CD4-positive, CD25-positive, alpha-beta regulatory T cell (primary cell): Measurements from ENCODE around the gene EFCAB14. TPM values are rescaled to one million over a fixed set of nuclear protein-coding genes. Genes with fewer than 3 reads are reported as not detected.

ENCODE experiments used
- ATAC-seq, 2 donors: fragments of 150-1000 bp; cut with Tn5 transposase; one replicate each; pipeline ENCODE4 v1.10.0; 2021; ENCODE audit warnings: low read depth in 2 of 2, moderate number of reproducible peaks in 2 of 2, moderate library complexity in 1 of 2
- DNase-seq, 3 donors: peaks; one replicate each; pipeline versions ENCODE4 v3.0.0 to v3.0.0-alpha.2; 2012 to 2022; ENCODE audit warnings: mixed read lengths in 1 of 3
- H3K27ac ChIP-seq: one replicate; pipeline ENCODE4 v1.7.0; 2013; ENCODE audit warnings: mild to moderate bottlenecking, low read length; ENCODE audit not compliant: insufficient read depth, poor library complexity, severe bottlenecking
- H3K27me3 ChIP-seq: one replicate; pipeline ENCODE4 v1.7.0; 2013; ENCODE audit warnings: low read length; ENCODE audit not compliant: control insufficient read depth, insufficient read depth
- H3K36me3 ChIP-seq: one replicate; pipeline ENCODE4 v1.7.0; 2013; ENCODE audit warnings: mild to moderate bottlenecking, low read length, moderate library complexity; ENCODE audit not compliant: control insufficient read depth, insufficient read depth
- H3K4me1 ChIP-seq: 2 replicates; pipeline ENCODE4 v1.7.0; 2013; ENCODE audit warnings: mild to moderate bottlenecking, low read length; ENCODE audit not compliant: insufficient read depth, control insufficient read depth, poor library complexity, severe bottlenecking
- H3K4me3 ChIP-seq: one replicate; pipeline ENCODE4 v1.7.0; 2013; ENCODE audit warnings: low read depth, mild to moderate bottlenecking, low read length, moderate library complexity
- H3K9me3 ChIP-seq, 2 experiments: 1 replicate in 1 of 2; 2 replicates in 1 of 2; pipeline ENCODE4 v1.7.0; 2013; ENCODE audit warnings: low read length in 2 of 2, mild to moderate bottlenecking in 1 of 2, moderate library complexity in 1 of 2; ENCODE audit not compliant: control insufficient read depth in 2 of 2
- H3K27ac Mint-ChIP-seq, 3 donors: one replicate each; pipeline ENCODE4 v1.8.0; 2020 to 2022; ENCODE audit warnings: mild to moderate bottlenecking in 3 of 3, mixed read lengths in 3 of 3, moderate library complexity in 2 of 3
- H3K27me3 Mint-ChIP-seq: one replicate; pipeline ENCODE4 v1.8.0; 2022; ENCODE audit warnings: mild to moderate bottlenecking, mixed read lengths
- H3K36me3 Mint-ChIP-seq: one replicate; pipeline ENCODE4 v1.8.0; 2020; ENCODE audit warnings: mixed read lengths
- H3K4me1 Mint-ChIP-seq, 4 donors: one replicate each; pipeline ENCODE4 v1.8.0; 2020 to 2022; ENCODE audit warnings: mixed read lengths in 4 of 4, mild to moderate bottlenecking in 1 of 4
- H3K4me3 Mint-ChIP-seq, 4 donors: one replicate each; pipeline ENCODE4 v1.8.0; 2020 to 2022; ENCODE audit warnings: mild to moderate bottlenecking in 4 of 4, mixed read lengths in 4 of 4, moderate library complexity in 3 of 4
- H3K9me3 Mint-ChIP-seq, 7 donors: one replicate each; pipeline ENCODE4 v1.8.0; 2020 to 2022; ENCODE audit warnings: mixed read lengths in 7 of 7, mild to moderate bottlenecking in 3 of 7, moderate library complexity in 2 of 7
- polyA plus RNA-seq, 4 donors: library from polyadenylated mRNA; unstranded; fragments of 300-500 nt; fragmentation: Illumina TruSeq; gene quantifications; one replicate each; pipeline ENCODE4 v1.2.3, GENCODE V29; 2021
- total RNA-seq: library from RNA; stranded (reverse); gene quantifications from one replicate; pipeline ENCODE4 v1.2.3, GENCODE V29; 2022

Gene EFCAB14, protein sequence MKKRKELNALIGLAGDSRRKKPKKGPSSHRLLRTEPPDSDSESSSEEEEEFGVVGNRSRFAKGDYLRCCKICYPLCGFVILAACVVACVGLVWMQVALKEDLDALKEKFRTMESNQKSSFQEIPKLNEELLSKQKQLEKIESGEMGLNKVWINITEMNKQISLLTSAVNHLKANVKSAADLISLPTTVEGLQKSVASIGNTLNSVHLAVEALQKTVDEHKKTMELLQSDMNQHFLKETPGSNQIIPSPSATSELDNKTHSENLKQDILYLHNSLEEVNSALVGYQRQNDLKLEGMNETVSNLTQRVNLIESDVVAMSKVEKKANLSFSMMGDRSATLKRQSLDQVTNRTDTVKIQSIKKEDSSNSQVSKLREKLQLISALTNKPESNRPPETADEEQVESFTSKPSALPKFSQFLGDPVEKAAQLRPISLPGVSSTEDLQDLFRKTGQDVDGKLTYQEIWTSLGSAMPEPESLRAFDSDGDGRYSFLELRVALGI
- 83.3 TPM for total RNA-seq
- 10 to 100 TPM; 81.2 to 88.9 (median 85.3) TPM for polyA plus RNA-seq

DNA sequence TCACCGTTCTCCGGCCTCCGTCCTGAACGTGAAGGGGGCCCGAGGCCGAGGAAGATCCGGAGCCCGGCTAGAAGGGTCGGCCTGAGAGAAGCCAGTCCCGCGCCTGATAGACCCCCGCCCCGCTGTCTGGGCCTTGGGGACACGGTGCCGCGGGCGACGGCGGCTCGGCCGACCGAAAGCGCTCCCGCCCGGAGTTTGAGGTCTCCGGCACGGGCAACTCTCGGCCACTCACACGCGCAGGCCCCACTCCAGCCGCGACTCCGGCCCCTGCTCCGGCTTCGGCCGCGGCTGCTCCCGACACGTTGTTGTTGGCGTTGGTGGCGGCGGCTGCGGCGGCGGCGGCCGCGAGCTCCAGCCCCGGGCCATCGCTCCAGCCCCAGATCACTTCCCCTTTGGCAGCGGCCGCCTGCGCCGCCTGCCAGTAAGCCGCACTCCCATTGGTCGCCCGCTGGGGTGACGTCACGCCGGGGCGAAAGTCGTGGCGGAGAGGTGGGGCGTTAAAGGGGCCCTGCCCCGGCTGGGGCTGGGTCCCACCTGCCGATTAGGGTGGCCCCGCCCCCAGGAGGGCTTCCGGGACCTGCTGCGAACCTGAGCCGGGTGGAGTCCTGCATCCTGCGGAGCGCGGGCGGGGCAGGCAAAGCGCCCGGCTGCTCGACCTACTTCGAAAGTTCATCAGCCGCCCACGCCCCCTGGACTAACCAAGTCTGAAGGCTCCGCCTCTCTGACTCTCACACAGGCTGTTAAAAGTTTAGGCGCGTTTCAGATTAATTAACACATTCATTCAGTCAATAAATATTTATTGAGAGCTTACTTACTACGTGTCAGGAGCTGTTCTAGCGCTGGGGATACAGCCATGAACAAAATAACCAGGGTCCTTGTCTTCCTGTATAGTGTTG lies at the start of gene EFCAB14:
Gene EFCAB14, minus strand, starts transcription at position 388 of the 896 bp plus-strand sequence. CDS start 1,027 bp downstream, outside the sequence.
- Mint-ChIP-seq H3K9me3 (peaks cover 0 to 1% (median 0%) of the 10 kb centered on the region in 7 donors), H3K27me3 (peaks cover 4% of the 10 kb centered on the region), H3K4me3 (peak within 1 kb of the TSS; percentile 93 to 97 (median 93)), H3K4me1 (peaks cover 33 to 58% (median 38%) of the 10 kb centered on the region in 4 donors), H3K36me3 (peaks cover 18% of the 10 kb centered on the region), H3K27ac (peak within 1 kb of the TSS; percentile 91 to 96 (median 96))
- H3K27me3 ChIP-seq: no peaks in the 10 kb centered on the region
- DNase-seq (peak; percentile 99), ATAC-seq (peak; percentile 99)
- peaks cover 32% of the 10 kb centered on the region for H3K4me1 ChIP-seq
- H3K27ac ChIP-seq: peak within 1 kb of the TSS; percentile 84
- H3K4me3 ChIP-seq: peak within 1 kb of the TSS; percentile 95
- peaks cover 26% of the 10 kb centered on the region for H3K36me3 ChIP-seq
- H3K9me3 ChIP-seq: no peaks in the 10 kb centered on the region

DNA sequence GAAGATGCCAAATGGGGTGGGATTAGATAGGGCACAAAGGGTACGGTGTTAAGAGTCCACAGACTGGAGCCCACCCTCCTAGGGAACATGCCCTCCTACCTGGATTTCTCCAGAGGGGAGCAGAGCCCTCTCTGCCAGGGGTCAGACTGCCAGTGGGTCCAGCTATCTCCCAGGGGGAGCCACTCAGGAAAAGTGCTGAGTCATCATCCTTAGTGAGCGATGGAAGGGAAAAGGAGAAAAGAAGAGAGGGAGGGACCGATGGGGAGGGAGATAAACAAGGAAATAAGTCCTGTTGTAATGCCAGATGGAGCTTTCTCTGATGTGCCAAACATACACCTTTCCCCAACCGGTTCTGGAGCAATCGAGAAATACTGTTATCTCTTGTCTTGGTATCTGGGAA lies 49.5 kb upstream of the EFCAB14 start:
- ATAC-seq (no peak), DNase-seq (no peak)
- Histone ChIP-seq H3K36me3 (no peaks in the 10 kb centered on the region), H3K4me1 (no peaks in the 10 kb centered on the region), H3K27me3 (no peaks in the 10 kb centered on the region), H3K9me3 (peaks cover 27 to 42% of the 10 kb centered on the region in 2 experiments), H3K27ac (no peak overlapping the region), H3K4me3 (no peak overlapping the region)
- Mint-ChIP-seq H3K36me3 (peaks cover 3% of the 10 kb centered on the region), H3K27me3 (peaks cover 18% of the 10 kb centered on the region), H3K4me3 (no peak overlapping the region), H3K27ac (no peak overlapping the region), H3K9me3 (peaks cover 0 to 36% (median 15%) of the 10 kb centered on the region in 7 donors), H3K4me1 (no peaks in the 10 kb centered on the region)

DNA sequence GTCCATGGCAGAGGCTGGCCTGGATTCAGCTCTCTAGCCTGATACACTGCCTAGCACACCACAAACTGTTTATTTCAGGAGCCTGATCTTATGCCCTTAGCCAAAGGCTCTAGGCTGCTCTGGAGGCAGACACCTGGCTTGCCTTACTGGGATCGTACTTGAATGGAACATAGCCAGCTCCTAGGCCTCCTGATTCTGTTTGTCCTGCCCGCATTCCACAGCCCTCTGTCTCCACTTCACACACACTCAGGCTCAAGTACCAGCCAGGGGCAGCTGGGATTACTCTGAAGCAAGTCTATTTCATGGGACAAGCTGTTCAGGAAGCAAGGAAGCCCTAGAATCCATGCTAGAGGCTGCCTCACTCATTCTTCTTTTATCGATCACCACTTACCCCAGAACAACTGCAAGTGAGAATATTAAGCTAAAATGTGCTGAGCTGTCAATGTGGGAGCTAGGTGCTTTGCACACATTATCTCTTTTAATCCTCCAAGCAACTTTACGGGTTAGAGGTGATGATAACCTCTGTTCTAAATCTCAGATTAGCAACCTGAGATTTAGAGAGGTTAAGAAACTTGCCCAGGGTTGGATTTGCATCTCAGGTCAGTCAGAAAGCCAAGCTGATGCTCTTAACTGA lies 48.9 kb upstream of the EFCAB14 start:
- Histone ChIP-seq H3K4me3 (no peak overlapping the region), H3K4me1 (no peaks in the 10 kb centered on the region), H3K9me3 (peaks cover 24 to 42% of the 10 kb centered on the region in 2 experiments), H3K27ac (no peak overlapping the region), H3K27me3 (peaks cover 2% of the 10 kb centered on the region), H3K36me3 (no peaks in the 10 kb centered on the region)
- ATAC-seq: no peak
- peaks cover 17% of the 10 kb centered on the region for H3K27me3 Mint-ChIP-seq
- no peaks in the 10 kb centered on the region for H3K4me1 Mint-ChIP-seq
- peaks cover 3% of the 10 kb centered on the region for H3K36me3 Mint-ChIP-seq
- no peak for DNase-seq
- H3K9me3 Mint-ChIP-seq: peaks cover 0 to 36% (median 15%) of the 10 kb centered on the region in 7 donors
- H3K27ac Mint-ChIP-seq: no peak overlapping the region
- H3K4me3 Mint-ChIP-seq: no peak overlapping the region

DNA sequence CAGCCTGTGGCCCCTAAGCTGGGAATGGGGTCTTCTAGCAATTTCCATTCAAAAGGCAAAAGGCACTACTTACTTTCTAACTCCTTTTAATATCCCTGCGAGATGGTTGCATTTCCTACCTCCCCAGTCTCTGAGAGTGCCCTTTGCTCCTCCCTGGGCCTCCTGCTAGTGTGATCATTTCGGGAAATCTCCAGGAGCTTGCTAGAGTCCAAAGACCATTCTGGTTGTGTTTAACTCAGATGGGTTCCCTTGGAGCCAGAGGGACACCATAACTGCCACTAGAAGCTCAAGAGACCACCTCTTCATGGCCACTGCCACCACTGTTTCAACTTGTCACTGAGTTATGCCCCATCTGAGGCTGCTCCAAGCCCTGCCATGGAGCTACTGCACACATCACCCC lies 45.5 kb upstream of the EFCAB14 start:
- Histone ChIP-seq H3K4me1 (no peaks in the 10 kb centered on the region), H3K4me3 (no peak overlapping the region), H3K27ac (no peak overlapping the region), H3K9me3 (peaks cover 4 to 11% of the 10 kb centered on the region in 2 experiments), H3K36me3 (no peaks in the 10 kb centered on the region), H3K27me3 (peaks cover 8% of the 10 kb centered on the region)
- ATAC-seq (no peak), DNase-seq (no peak)
- H3K27ac Mint-ChIP-seq: no peak overlapping the region
- no peaks in the 10 kb centered on the region for H3K4me1 Mint-ChIP-seq
- peaks cover 0 to 10% (median 2%) of the 10 kb centered on the region in 7 donors for H3K9me3 Mint-ChIP-seq
- no peaks in the 10 kb centered on the region for H3K36me3 Mint-ChIP-seq
- peaks cover 13% of the 10 kb centered on the region for H3K27me3 Mint-ChIP-seq
- H3K4me3 Mint-ChIP-seq: no peak overlapping the region

DNA sequence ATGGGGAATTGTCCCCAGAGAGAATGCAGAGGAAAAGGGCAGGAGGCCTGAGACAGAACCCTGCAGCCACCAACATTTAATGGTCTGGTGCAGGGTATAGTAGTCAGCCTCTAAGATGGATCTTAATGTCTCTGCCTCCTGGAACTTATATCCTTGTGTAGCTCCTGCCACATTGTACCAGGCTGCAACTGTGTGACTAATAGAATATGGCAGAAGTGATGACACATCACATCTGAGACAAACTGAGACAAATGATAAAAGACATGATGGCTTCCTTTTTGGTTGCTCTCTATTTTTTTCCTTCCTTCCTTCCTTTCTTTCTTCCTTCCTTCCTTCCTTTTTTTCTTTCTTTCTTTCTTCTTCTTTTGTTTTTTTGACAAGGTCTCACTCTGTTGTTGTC lies 42.8 kb upstream of the EFCAB14 start:
- no peak overlapping the region for H3K27ac Mint-ChIP-seq
- Histone ChIP-seq H3K9me3 (no peaks in the 10 kb centered on the region), H3K36me3 (no peaks in the 10 kb centered on the region), H3K4me3 (no peak overlapping the region), H3K27ac (no peak overlapping the region), H3K4me1 (no peaks in the 10 kb centered on the region), H3K27me3 (peaks cover 8% of the 10 kb centered on the region)
- ATAC-seq (no peak), DNase-seq (no peak)
- no peaks in the 10 kb centered on the region for H3K36me3 Mint-ChIP-seq
- H3K9me3 Mint-ChIP-seq: peaks cover 0 to 4% (median 0%) of the 10 kb centered on the region in 7 donors
- H3K27me3 Mint-ChIP-seq: peaks cover 15% of the 10 kb centered on the region
- no peaks in the 10 kb centered on the region for H3K4me1 Mint-ChIP-seq
- H3K4me3 Mint-ChIP-seq: no peak overlapping the region

GRCh38 chr1:46760558-46761166 lies 41.7 kb upstream of the EFCAB14 start:
- no peaks in the 10 kb centered on the region for H3K4me1 ChIP-seq
- DNase-seq (no peak), ATAC-seq (no peak)
- H3K27me3 ChIP-seq: peaks cover 8% of the 10 kb centered on the region
- Mint-ChIP-seq H3K27ac (no peak overlapping the region), H3K4me3 (no peak overlapping the region), H3K27me3 (peaks cover 15% of the 10 kb centered on the region), H3K9me3 (peaks cover 0 to 6% (median 0%) of the 10 kb centered on the region in 7 donors), H3K4me1 (no peaks in the 10 kb centered on the region), H3K36me3 (no peaks in the 10 kb centered on the region)
- H3K4me3 ChIP-seq: no peak overlapping the region
- no peaks in the 10 kb centered on the region for H3K36me3 ChIP-seq
- H3K9me3 ChIP-seq: no peaks in the 10 kb centered on the region
- H3K27ac ChIP-seq: no peak overlapping the region

DNA sequence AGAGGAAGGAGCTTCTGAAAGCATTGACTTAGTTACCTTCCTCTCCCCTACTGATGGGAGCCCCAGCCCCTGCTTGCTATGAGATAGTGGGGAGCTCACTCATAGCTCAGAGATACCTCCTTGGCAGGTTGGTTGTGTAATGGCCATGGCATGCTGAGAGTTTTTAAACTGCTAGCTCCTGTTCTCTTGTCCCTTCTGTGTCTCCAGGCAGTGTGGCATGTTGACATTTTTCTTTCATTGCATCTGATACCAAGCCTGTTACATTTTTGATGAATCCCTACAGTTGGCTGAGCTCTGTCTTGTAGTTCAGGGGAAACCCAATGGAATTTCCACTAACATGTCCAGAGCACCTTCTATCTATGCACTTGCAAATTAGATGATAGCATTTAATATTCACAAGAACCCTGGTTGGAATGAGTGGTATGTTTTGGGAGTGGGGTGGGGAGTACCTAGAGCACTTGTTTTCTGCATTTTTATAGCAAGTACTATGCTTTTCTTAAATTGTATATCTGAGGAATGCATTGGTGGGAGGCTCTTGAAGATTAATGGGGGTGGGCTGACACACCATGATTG lies 39.1 kb upstream of the EFCAB14 start:
- peaks cover 0 to 7% (median 0%) of the 10 kb centered on the region in 7 donors for H3K9me3 Mint-ChIP-seq
- Histone ChIP-seq H3K36me3 (no peaks in the 10 kb centered on the region), H3K9me3 (no peaks in the 10 kb centered on the region), H3K4me3 (no peak overlapping the region), H3K27ac (no peak overlapping the region), H3K27me3 (peaks cover 10% of the 10 kb centered on the region), H3K4me1 (no peaks in the 10 kb centered on the region)
- no peaks in the 10 kb centered on the region for H3K4me1 Mint-ChIP-seq
- peaks cover 16% of the 10 kb centered on the region for H3K27me3 Mint-ChIP-seq
- H3K36me3 Mint-ChIP-seq: no peaks in the 10 kb centered on the region
- H3K27ac Mint-ChIP-seq: no peak overlapping the region
- H3K4me3 Mint-ChIP-seq: no peak overlapping the region
- DNase-seq (no peak), ATAC-seq (no peak)
